Superior temporal gyrus (tissue), 1 donor: ENCODE data around the gene HTN1.
"Not testable (repeated sequence)": the region's sequence is repeated elsewhere in the genome, so short reads cannot be mapped to it uniquely, and the experiment has no call there.

Experiments
- DNase-seq: peaks from one replicate; pipeline ENCODE4 v3.0.0-alpha.2; 2016; ENCODE audit errors: extremely low spot score

Gene HTN1

GRCh38 chr4:70050138-70050537 is at the start of gene HTN1:
TSS of gene HTN1 (plus strand) at chr4:70050438. CDS start at chr4:70053077, 2,639 bp downstream.
- not testable (repeated sequence) for DNase-seq

- no peak for DNase-seq
Observed at GRCh38 chr4:70000711-70001110, 49.5 kb upstream of the HTN1 start.

GRCh38 chr4:70002507-70002906 is 47.7 kb upstream of the HTN1 start:
- DNase-seq: no peak

GRCh38 chr4:70008771-70009170 is 41.5 kb upstream of the HTN1 start:
- DNase-seq: no peak

- DNase-seq: not testable (repeated sequence)
Observed at GRCh38 chr4:70019006-70019405, 31.2 kb upstream of the HTN1 start.

- DNase-seq: no peak
Observed at GRCh38 chr4:70023218-70023617, 27.0 kb upstream of the HTN1 start.

GRCh38 chr4:70027011-70027410 is 23.2 kb upstream of the HTN1 start:
- no peak for DNase-seq

GRCh38 chr4:70028159-70028558 is 22.1 kb upstream of the HTN1 start, which contains the start of gene HTN3:
TSS of gene HTN3 (plus strand) at chr4:70028459. CDS start at chr4:70030741, 2,282 bp downstream.
- not testable (repeated sequence) for DNase-seq

- not testable (repeated sequence) for DNase-seq
Observed at GRCh38 chr4:70037559-70037958, 12.7 kb upstream of the HTN1 start.

GRCh38 chr4:70039928-70040327 is 10.3 kb upstream of the HTN1 start:
- DNase-seq: not testable (repeated sequence)

GRCh38 chr4:70041652-70042286 is 8.5 kb upstream of the HTN1 start:
- no peak for DNase-seq

GRCh38 chr4:70056534-70056933 is 6.3 kb downstream of the HTN1 start:
- DNase-seq: not testable (repeated sequence)

- DNase-seq: no peak
Observed at GRCh38 chr4:70057651-70058050, 7.4 kb downstream of the HTN1 start.

- DNase-seq: no peak
Observed at GRCh38 chr4:70059149-70059548, 8.9 kb downstream of the HTN1 start.

GRCh38 chr4:70062000-70062399 is 11.8 kb downstream of the HTN1 start:
- DNase-seq: no peak

- no peak for DNase-seq
Observed at GRCh38 chr4:70080205-70080604, 30.0 kb downstream of the HTN1 start.

GRCh38 chr4:70099206-70099605 is 49.0 kb downstream of the HTN1 start:
- no peak for DNase-seq
